Epithelial cell of prostate (primary cell): ENCODE results near the gene GATD1.

Experiments used
- DNase-seq: peaks from one replicate; pipeline ENCODE4 v3.0.0-alpha.2; 2011; ENCODE audit warnings: low read depth, low spot score
- H3K27ac ChIP-seq: fragments of 450-650 bp; 2 replicates; pipeline ENCODE4 v1.5.1; 2017; ENCODE audit warnings: mild to moderate bottlenecking

Gene GATD1

DNA sequence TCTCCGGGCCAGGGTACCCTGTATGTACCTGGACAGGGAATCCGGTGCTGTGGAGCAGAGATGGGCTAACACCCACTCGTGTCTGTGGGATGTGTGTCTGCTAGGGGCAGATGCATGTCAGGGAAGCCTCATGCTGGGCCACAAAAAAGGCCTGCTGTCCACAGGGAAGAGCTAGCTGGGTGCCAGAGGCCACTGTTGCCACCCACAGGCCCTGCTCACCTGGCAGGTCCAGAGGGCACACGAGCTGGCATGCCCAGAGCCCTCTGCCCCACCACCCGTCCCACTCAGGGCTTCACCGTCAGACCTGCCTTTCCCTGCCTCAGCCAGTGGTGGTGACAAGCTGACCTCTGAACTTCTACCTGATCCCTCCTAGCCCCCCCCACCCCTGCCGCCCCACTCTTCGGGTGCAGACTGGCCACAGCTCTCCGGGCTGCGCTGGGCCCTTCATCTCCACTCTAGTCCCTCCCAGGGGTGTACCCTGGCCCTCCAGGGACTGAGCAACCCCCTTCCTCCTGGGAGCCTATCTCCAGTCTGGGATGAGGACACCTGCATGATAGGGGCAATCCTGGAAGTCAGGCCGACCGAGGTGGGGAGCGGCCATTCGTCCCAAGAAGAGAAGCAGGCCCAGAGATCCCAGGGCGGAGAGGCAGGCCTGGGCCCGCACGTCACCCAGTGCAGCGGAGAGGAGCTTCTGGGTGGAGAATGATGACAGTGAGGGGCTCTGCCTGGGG, 19.4 kb upstream of the GATD1 start:
- no peak for DNase-seq
- H3K27ac ChIP-seq, result peak overlapping the region; percentile 70

- DNase-seq, result no peak
- peak overlapping the region; percentile 70 for H3K27ac ChIP-seq
These were observed 18.6 kb upstream of the GATD1 start for GRCh38 chr11:795634-796564.

DNA sequence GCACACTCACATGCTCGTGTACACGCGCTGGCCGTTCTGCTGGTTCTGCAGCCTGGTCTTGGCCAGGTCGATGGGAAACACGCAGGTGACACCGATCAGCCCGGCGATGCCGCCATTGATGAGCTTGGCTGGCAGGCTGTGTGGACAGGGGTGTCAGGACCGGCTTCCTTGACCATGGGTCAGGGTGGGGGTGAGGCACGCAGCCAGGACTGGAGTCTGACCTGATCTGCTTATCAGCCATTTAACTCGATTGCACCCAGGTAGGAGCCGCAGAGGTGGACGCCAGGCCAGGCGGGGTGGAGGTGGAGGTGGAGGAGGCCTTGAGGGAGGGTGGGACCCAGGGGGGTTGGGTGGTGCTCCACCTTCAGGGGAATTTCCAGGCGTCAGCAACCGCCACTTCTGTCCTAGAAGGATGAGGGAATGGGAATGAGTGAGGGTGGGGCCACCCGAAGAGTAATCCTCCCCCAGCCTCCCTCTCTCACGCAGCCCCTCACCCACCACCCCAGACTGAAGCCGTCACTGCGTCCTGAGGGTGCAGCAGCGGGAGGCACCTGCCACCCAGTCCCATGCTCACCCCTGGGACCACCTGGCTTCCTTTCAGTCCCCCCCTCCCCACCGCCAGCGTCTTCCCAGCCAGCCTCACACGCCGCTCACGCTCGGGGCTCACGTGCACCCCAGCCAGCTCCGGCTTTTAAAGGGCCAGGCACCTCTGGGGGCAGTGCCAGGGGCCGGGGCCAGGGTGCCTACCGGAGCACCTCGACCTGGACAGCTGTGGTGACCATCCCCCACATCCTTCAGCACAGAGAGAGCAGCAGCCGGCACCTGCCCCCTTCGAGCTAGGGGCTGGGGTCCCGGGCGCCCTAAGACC, 17.7 kb upstream of the GATD1 start:
- no peak for DNase-seq
- no peak overlapping the region for H3K27ac ChIP-seq

GRCh38 chr11:794013-794765, 16.9 kb upstream of the GATD1 start:
- no peak overlapping the region for H3K27ac ChIP-seq
- DNase-seq, result no peak

- no peak for DNase-seq
These were observed 16.3 kb upstream of the GATD1 start for GRCh38 chr11:793556-793955.

DNA sequence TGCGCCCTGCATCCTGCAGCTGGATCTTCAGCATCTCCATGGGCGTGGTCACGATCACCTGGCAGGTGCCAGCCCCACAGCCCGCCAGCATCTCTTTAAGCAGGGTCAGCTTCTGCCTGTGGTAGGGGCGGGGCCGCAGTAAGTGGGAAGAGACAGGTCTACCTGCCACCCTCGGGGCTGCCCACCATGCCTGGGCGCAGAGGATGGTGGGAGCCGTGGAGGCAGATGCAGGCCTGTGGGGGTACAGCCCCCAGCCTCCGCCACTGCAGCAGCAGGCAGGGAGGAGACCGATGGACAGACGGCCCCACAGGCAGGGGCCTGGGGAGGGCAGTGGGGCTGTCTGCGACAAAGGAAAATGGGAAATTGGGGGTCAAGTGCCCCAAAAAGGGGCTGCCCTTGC, 15.6 kb upstream of the GATD1 start:
- H3K27ac ChIP-seq, result no peak overlapping the region
- no peak for DNase-seq

More at GRCh38 chr11:793556-793955, 16.3 kb upstream of the GATD1 start:
- H3K27ac ChIP-seq, result no peak overlapping the region

GRCh38 chr11:792535-792821, 15.2 kb upstream of the GATD1 start:
- DNase-seq, result no peak
- H3K27ac ChIP-seq, result no peak overlapping the region

- H3K27ac ChIP-seq, result no peak overlapping the region
- no peak for DNase-seq
These were observed 14.6 kb upstream of the GATD1 start for GRCh38 chr11:791658-792534.

DNA sequence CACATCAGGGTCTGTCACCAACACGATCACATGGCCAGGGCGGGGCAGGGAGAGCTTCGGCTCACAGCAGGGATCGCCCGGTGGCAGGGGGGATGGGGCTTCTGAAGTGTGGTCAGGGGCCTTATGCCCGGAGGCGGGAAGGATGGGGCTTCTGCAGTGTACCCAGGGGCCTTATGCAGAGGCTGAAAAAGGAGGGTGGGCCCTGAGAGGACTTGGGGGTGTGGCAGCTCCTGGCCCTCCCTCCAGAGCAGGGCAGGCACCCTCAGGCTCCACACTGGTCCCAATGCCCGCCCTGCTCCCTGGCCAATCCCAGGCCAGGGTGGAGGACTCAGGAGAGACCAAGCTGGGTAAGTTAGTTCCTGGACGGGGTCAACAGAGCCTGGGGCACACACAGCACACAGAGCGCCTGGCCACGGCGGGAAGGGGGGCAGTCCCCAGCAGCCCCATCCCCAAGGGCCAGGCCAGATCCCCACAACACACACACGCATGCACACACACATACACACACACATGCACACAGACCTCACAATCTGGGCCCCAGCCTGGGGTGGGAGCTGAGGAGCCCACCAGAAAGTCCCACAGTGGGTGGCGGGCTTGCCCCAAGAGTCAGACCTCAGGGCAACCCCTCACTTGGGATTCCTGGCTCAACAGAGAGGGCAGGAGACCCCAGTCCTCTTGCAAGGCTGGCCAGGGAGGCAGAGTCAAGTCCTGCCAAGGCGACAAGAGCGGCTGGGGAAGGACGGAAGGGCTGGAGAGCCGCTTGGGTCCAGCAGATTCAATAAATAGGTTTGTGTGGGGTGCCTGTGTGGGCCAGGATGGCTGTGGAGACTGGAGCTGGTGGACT, 13.7 kb upstream of the GATD1 start:
- H3K27ac ChIP-seq, result no peak overlapping the region

GRCh38 chr11:789943-790342, 12.7 kb upstream of the GATD1 start, which contains the start of gene CEND1:
TSS of gene CEND1 (minus strand) at chr11:790090. CDS start at chr11:788576, 1,514 bp downstream.
- no peak within 1 kb of the TSS for H3K27ac ChIP-seq
- no peak for DNase-seq

More for the DNA sequence above, 13.7 kb upstream of the GATD1 start:
- no peak for DNase-seq

GRCh38 chr11:788953-789940, 12.0 kb upstream of the GATD1 start:
- DNase-seq, result no peak
- H3K27ac ChIP-seq, result no peak overlapping the region

- DNase-seq, result no peak
- no peak overlapping the region for H3K27ac ChIP-seq
These were observed 10.8 kb upstream of the GATD1 start for GRCh38 chr11:788009-788640.

DNA sequence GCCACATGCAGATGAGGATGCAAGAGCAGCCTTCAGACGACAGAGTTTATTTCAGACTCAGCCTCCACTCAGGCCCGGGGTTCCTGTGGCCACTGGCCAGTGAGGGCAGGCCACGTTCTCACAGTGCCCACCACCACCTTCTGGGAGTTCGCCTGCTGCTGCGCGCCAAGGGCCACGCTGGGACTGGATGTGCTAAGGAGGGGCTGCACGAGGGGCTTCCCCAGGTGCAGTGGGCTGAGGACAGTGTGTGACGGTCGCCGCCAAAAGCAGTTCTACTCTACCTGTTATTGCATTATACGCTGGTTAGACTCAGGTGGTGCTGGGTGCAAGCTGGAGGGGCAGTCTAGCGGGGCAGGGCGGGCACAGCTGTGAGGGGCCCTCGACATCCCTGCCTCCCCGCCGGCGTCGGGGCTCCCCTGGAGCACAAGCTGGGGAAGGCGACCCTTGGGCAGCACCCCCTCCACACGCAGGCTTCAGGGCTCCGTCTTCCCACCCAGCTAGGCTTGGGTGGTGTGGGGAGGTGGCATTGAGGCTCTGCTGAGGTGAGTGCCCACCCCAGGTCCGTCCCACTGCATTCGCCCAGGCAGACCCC, 9.9 kb upstream of the GATD1 start:
- H3K27ac ChIP-seq, result no peak overlapping the region
- DNase-seq, result no peak

- no peak for DNase-seq
- H3K27ac ChIP-seq, result no peak overlapping the region
These were observed 9.2 kb upstream of the GATD1 start for GRCh38 chr11:786235-787083.

DNA sequence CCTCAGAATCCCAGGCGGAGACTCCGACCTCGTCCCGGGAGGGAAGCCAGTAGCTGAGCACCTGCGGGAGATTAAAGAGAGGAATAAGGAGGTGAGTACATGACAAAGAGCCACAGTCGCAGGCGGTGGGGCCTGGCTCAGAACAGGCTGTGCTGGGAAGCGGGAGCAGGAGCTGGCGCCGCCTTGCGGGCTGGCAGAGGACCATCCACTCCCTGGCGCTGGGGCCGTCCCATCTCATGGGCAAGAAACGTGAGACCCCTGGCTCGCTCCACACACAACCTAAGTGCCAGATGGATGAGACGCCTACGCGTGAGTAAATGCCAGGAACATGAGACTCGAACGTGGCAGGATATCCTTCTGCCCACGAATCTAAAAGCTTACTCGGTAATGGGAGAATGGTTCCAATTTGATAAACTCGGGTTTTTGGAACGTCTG, 6.3 kb upstream of the GATD1 start:
- no peak overlapping the region for H3K27ac ChIP-seq
- DNase-seq, result no peak
